ENCODE measurements around the gene CDH26. TPM values are rescaled to one million over a fixed set of nuclear protein-coding genes. Genes with fewer than 3 reads are reported as not detected.

The CDH26 gene
- total RNA-seq, 2 experiments from 2014 or later = 0.19 to 0.36 TPM

GRCh38 chr20:59948828-59949720 is 9.1 kb upstream of the CDH26 start:
- Histone ChIP-seq H3K27ac (ENCODE audit: low read depth, low read length, poor library complexity, severe bottlenecking) (peak overlapping the region; percentile 46), H4K20me1 (ENCODE audit: insufficient read depth, low read length) (no peaks in the 10 kb centered on the region), H3K9me2 (ENCODE audit: insufficient read depth, low read length) (no peaks in the 10 kb centered on the region), H3K36me3 (ENCODE audit: insufficient read depth, low read length) (peaks cover 18% of the 10 kb centered on the region), H3K4me1 (ENCODE audit: insufficient read depth, low read length, poor library complexity, severe bottlenecking) (peaks cover 15% of the 10 kb centered on the region), H3K79me2 (ENCODE audit: insufficient read depth, low read depth, low read length) (no peaks in the 10 kb centered on the region), H3K4me2 (ENCODE audit: low read length) (peak overlapping the region; percentile 67), H3K4me3 (ENCODE audit: low read depth, low read length, poor library complexity, severe bottlenecking) (peak overlapping the region; percentile 34), H2AFZ (ENCODE audit: low read length) (peak overlapping the region; percentile 79), H3K9me3 (ENCODE audit: low read length) (no peaks in the 10 kb centered on the region)
- DNase-seq (ENCODE audit: low spot score) = peak; percentile 70
- no TSS peak for BruUV-seq (replicated peaks)
- intact Hi-C loops (cut with micrococcal nuclease; ENCODE audit: unreplicated experiment) = loop anchor here (10.0 kb wide), 1 partner anchor 456 kb away; no protein-coding TSS in a partner anchor
- POLR2A ChIA-PET = interaction anchor here (1.6 kb wide), 1 partner anchor 9 kb away, joined by 8 read pairs; the partner anchor contains the start of genes FAM217B and PPP1R3D
- CTCF ChIA-PET (ENCODE audit: unreplicated experiment) = no interaction called here
- no peak for TF ChIP-seq EZH2phosphoT487 (IDR thresholded peaks at IDR 0.05; ENCODE audit: borderline replicate concordance, low read depth, low read length)
- TF ChIP-seq CTCF (conservative IDR thresholded peaks at IDR 0.05; ENCODE audit: low read length) = peak; percentile 92

DNA sequence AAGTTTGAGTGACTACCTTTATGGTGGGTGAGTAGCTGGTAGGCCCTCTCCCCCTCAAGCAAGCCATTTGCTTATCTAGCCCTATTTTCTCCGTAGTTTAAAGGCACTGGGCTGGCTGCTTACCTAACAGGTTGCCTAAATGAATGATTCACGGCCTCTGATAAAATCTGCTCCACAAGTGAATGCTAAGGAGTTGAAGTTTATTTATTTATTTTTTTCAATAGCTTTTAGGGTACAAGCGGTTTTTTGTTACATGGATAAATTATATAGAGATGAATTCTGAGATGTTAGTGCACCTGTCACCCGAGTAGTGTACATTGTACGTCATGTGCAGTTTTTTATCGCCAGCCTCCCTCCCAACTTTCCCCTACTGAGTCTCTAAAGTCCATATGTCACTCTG is 8.3 kb upstream of the CDH26 start:
- POLR2A ChIA-PET = interaction anchor here (1.6 kb wide), 1 partner anchor 10 kb away, joined by 8 read pairs; the partner anchor contains the start of genes FAM217B and PPP1R3D
- H3K4me2 ChIP-seq (ENCODE audit: low read length) = no peak overlapping the region
- H3K79me2 ChIP-seq (ENCODE audit: insufficient read depth, low read depth, low read length) = no peaks in the 10 kb centered on the region
- BruUV-seq (replicated peaks) = no TSS peak
- CTCF ChIA-PET (ENCODE audit: unreplicated experiment) = no interaction called here
- intact Hi-C loops (cut with micrococcal nuclease; ENCODE audit: unreplicated experiment) = loop anchor here (10.0 kb wide), 1 partner anchor 455 kb away; no protein-coding TSS in a partner anchor
- H3K36me3 ChIP-seq (ENCODE audit: insufficient read depth, low read length) = peaks cover 9% of the 10 kb centered on the region
- DNase-seq (ENCODE audit: low spot score) = no peak
- no peaks in the 10 kb centered on the region for H3K9me2 ChIP-seq (ENCODE audit: insufficient read depth, low read length)
- H2AFZ ChIP-seq (ENCODE audit: low read length) = no peak overlapping the region
- H3K4me3 ChIP-seq (ENCODE audit: low read depth, low read length, poor library complexity, severe bottlenecking) = no peak overlapping the region
- no peaks in the 10 kb centered on the region for H3K9me3 ChIP-seq (ENCODE audit: low read length)
- peaks cover 15% of the 10 kb centered on the region for H3K4me1 ChIP-seq (ENCODE audit: insufficient read depth, low read length, poor library complexity, severe bottlenecking)
- H3K27ac ChIP-seq (ENCODE audit: low read depth, low read length, poor library complexity, severe bottlenecking) = no peak overlapping the region
- TF ChIP-seq EZH2phosphoT487 (IDR thresholded peaks at IDR 0.05; ENCODE audit: borderline replicate concordance, low read depth, low read length) = no peak
- no peak for TF ChIP-seq CTCF (conservative IDR thresholded peaks at IDR 0.05; ENCODE audit: low read length)
- H4K20me1 ChIP-seq (ENCODE audit: insufficient read depth, low read length) = no peaks in the 10 kb centered on the region

- Histone ChIP-seq H3K4me3 (ENCODE audit: low read depth, low read length, poor library complexity, severe bottlenecking) (no peak overlapping the region), H3K9me3 (ENCODE audit: low read length) (no peaks in the 10 kb centered on the region), H3K36me3 (ENCODE audit: insufficient read depth, low read length) (no peaks in the 10 kb centered on the region), H3K27ac (ENCODE audit: low read depth, low read length, poor library complexity, severe bottlenecking) (no peak overlapping the region), H3K9me2 (ENCODE audit: insufficient read depth, low read length) (no peaks in the 10 kb centered on the region), H3K4me1 (ENCODE audit: insufficient read depth, low read length, poor library complexity, severe bottlenecking) (no peaks in the 10 kb centered on the region), H3K79me2 (ENCODE audit: insufficient read depth, low read depth, low read length) (no peaks in the 10 kb centered on the region), H3K4me2 (ENCODE audit: low read length) (no peak overlapping the region), H2AFZ (ENCODE audit: low read length) (no peak overlapping the region), H4K20me1 (ENCODE audit: insufficient read depth, low read length) (no peaks in the 10 kb centered on the region)
- no peak for TF ChIP-seq EZH2phosphoT487 (IDR thresholded peaks at IDR 0.05; ENCODE audit: borderline replicate concordance, low read depth, low read length)
- no peak for TF ChIP-seq CTCF (conservative IDR thresholded peaks at IDR 0.05; ENCODE audit: low read length)
- CTCF ChIA-PET (ENCODE audit: unreplicated experiment) = interaction anchor here (1.5 kb wide), 1 partner anchor 14 kb away, joined by 3 read pairs; the partner anchor contains the start of genes FAM217B and PPP1R3D
- BruUV-seq (replicated peaks) = no TSS peak
- no peak for DNase-seq (ENCODE audit: low spot score)
- POLR2A ChIA-PET = no interaction called here
- intact Hi-C loops (cut with micrococcal nuclease; ENCODE audit: unreplicated experiment) = no loop called here
Measured at GRCh38 chr20:59954718-59955117, 3.5 kb upstream of the CDH26 start.

Measured in OCI-LY7 (cell line).